Mesodermal cell (in vitro differentiated cells): ENCODE measurements around the gene DDO.

ENCODE experiments used
- H3K27ac ChIP-seq: 2 replicates; pipeline ENCODE4 v1.7.0; 2013; ENCODE audit warnings: mild to moderate bottlenecking, low read depth, low read length, moderate library complexity; ENCODE audit not compliant: severe bottlenecking
- H3K36me3 ChIP-seq: 2 replicates; pipeline ENCODE4 v1.7.1; 2013; ENCODE audit warnings: mild to moderate bottlenecking, low read length, moderate library complexity; ENCODE audit not compliant: control insufficient read depth, insufficient read depth
- H3K4me1 ChIP-seq: one replicate; pipeline ENCODE4 v1.7.1; 2013; ENCODE audit warnings: mild to moderate bottlenecking, low read length; ENCODE audit not compliant: insufficient read depth, control insufficient read depth, poor library complexity, severe bottlenecking
- H3K4me3 ChIP-seq: 2 replicates; pipeline ENCODE4 v1.7.0; 2013; ENCODE audit warnings: low read length, control low read depth, mild to moderate bottlenecking; ENCODE audit not compliant: insufficient read depth, poor library complexity, severe bottlenecking; ENCODE audit errors: extremely low read depth
- H3K9me3 ChIP-seq: 2 replicates; pipeline ENCODE4 v1.7.1; 2013; ENCODE audit warnings: mild to moderate bottlenecking, low read length, moderate library complexity; ENCODE audit not compliant: control insufficient read depth
- WGBS, 2 experiments: methylation state at CpG; one replicate each; pipeline ENCODE4 v1.1.5; 2013; ENCODE audit warnings: missing lambda C conversion rate in 2 of 2; ENCODE audit not compliant: insufficient coverage in 2 of 2; 5-methylcytosine and 5-hydroxymethylcytosine counted together

Gene DDO

GRCh38 chr6:110342759-110343158 is 72.6 kb downstream of the DDO start:
- Histone ChIP-seq H3K4me3 (no peak overlapping the region), H3K36me3 (no peaks in the 10 kb centered on the region), H3K4me1 (no peaks in the 10 kb centered on the region), H3K9me3 (no peaks in the 10 kb centered on the region), H3K27ac (no peak overlapping the region)
- 100% methylated on average over 1 of the region's 3 CpGs; no CpG with 5 or more reads in 1 of the 2 experiments for WGBS, 2 experiments
